HG03159 (cell line): ENCODE results near the gene ENTPD2.

Experiments
- ATAC-seq: cut with Tn5 transposase; IDR thresholded peaks from one replicate; pipeline ENCODE4 v1.9.1; 2021; ENCODE audit warnings: mild to moderate bottlenecking, moderate library complexity; ENCODE audit not compliant: unreplicated experiment

The ENTPD2 gene

DNA sequence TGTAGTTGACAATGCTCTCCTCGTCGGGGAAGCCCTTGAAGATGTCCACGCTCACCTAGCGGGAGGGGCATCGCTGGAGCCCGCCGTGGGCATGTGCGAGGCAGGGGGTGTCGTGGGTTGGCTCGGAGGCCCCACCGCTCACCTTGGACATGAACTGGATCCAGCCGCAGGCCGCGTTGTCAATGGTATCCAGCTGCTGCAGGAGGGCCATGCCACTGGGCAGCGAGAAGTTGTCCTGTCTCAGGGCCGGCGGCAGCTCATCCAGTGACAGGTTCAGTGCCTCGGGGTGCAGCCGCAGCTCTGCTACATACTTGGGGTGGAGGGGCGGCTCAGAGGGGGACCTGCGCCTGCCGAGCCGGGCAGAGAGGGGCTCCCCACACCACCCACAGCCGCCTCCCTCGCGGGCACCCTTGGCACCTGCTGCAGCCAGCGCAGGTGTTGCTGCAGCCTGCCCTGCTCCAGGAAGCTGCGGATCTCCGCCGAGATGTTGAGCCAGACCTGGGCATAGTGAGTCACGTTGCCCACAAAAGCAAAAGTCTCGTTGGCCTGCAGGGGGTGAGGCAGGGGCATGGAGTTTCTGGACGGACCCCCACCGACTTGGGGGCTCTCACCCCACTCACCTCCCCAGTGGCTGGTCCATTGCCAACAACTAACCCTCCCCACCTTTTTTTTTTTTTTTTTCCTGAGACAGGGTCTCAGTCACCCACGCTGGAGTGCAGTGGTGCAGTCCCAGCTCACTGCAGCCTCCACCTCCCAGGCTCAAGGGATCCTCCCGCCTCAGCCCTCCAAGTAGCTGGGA is 34.9 kb downstream of the ENTPD2 start:
- ATAC-seq = no peak

DNA sequence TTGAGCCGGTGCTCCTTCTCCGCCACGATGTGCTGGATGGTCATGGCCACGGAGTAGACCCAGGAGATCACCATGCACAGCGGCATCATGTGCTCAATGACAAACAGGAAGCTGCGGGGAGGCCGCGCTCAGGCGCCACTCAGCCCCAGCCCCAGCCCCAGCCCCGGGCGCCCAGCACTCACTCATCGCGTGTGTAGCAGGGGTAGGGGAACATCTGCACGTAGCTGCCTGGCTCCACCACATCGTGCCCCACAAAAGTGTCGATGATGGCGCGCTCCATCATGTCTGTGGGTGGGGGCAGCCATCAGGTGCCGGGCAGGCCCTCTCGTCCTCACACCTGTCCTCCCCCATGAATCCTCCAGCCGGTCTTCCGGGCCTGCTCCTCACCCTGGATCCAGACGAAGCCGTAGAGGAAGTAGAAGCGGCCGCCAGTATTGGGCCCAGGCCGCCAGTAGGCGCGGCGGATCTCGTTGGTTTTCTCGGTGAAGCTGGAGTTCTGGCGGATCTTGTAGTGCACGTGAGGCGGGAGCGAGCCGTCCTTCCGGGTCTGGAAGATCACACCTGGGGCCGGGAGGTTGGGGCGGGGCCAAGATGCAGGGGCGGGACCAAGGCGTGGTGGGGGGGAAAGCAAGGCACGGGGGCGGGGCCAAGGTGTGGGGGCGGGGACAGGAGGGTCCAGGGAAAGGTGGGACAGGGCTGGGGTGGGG is 35.9 kb downstream of the ENTPD2 start:
- no peak for ATAC-seq

DNA sequence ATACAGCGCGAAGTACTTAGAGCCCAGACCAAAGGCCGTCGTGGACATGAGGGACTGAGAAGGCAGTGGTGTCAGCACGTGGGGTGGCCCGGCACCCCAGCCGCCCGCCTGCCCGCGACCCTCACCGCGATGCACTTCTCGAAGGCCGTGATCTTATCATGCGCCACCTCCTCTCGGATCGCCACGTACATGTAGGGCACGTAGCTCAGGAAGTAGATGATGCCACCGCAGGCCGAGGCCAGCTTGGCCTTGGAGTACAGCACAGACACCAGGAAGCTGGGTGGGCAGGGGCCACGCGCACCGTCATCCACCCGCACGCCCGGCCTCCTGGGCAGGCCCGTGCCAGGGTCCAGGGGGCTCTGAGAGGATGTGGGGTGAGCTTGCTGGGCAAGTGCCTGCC is 36.8 kb downstream of the ENTPD2 start:
- ATAC-seq = no peak

DNA sequence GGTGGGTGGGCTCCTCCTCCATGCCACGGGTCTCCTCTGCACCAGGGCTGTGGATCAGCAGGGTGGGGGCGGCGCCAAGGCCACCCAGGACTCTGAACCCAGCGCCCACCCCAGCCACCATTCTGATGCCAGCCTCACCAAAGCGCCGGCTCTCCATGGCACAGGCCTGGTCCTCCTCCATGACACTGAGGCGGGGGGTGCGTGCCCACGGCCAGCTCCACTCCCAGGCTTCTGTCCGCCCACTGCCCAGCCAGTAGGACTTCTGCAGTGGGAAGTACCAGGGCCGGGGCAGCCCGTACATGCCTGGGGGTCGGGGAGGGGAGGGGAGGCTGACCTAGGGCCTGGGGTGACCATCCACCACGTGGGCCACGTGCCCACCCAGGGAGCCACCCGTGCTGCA is 37.4 kb downstream of the ENTPD2 start:
- no peak for ATAC-seq

DNA sequence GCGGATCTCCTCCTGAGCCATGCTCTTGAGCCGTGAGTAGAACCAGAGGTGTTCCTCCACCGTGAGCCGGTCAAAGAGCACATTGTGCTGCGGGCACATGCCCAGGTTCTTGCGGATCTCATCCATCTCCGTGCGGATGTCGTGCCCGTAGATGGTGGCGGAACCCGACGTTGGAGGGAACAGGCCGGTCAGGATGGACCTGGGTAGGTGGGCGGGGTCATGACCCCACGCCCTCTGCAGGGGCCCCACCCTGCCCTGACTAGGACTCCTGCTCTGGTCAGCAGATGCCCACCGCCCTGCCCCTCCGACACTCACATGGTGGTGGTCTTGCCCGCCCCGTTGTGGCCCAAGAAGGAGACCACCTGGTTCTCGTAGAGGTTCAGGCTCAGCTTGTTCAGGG is 37.9 kb downstream of the ENTPD2 start:
- no peak for ATAC-seq

DNA sequence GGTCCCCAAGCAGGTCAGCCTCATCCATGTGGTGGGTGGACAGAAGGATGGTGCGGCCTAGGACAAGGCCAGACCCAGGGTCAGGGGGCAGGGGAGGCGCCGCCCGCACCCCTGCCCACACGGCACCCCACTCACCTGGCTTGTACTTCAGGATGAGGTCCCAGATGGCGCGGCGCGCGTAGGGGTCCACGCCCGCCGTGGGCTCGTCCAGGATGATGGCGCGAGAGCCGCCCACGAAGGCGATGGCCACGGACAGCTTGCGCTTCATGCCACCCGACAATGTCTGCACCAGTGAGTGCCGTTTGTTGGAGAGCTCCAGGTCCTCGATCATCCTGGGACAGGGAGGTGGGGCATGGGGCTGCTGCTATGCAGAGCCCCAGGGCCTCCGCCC is 38.3 kb downstream of the ENTPD2 start:
- no peak for ATAC-seq

DNA sequence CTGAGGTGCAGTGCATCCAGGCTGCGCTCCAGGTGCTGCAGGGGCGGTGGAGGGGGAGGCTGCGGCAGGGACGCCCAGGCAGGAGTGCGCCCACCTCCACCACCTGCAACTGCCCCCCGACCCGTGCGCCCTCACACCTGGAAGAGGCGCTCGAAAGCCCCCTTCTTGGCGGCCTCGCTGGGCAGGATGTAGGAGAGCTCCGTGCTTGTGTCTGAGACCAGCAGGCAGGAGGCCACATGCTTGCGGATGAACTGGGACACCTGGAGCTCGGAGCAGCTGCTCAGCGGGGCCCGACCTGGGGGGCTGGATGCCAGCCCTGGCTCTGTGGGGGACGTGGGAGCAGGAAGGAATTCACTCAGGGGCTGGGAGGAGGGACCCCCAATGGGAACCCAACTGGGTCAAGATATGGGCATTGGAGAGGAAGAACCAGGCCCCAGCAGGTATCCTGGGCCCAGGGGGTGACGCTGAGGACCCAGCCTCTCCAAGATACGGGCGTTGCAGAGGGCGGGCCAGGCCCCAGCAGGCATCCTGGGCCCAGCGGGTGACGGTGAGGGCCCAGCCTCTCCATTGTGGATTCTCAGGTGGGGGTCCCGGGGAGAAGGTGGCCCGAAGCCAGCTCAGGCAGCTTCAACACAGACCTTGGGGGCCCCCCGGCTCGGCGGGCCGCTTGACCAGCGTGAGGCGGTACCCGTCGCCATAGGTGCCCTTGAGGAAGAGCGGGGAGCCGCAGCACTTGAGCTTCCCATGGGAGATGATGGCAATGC is 38.9 kb downstream of the ENTPD2 start:
- no peak for ATAC-seq

DNA sequence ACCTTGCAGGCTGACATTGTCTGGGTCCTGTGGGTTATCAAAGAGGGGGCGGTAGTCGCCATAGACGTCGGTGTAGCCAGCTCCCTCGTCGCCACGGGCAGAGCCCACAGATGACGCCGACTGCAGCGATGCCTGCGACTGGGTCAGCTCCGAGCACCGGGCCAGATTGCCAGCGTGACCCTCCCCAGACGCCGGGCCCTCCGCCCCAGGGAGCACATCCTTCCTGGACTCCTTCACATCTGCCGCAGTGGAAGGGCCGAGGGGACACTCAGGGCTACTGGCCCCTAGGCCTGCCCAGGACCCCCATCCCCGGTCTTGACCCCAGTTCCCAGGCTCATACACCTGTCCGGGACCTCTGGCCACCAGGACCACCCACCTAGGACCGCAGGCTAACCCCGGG is 39.7 kb downstream of the ENTPD2 start:
- ATAC-seq = no peak

DNA sequence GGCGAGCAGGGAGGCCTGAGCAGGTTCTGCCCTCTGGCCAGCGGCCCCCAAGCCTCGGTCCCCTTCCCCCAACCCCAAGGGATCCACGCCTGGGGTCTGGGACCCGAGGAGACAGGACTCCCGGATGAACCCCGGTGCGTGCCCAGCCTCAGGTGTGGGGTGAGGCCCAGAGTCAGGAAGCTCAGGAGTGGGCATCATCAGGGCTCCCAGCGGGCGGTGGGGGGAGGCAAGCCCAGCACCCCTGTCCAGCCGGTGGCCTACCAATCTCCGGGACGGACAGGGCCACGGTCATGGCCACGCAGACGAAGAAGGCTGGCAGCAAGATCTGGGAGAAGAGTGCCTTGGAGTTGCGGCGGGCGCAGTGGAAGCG is 40.3 kb downstream of the ENTPD2 start:
- ATAC-seq = no peak

DNA sequence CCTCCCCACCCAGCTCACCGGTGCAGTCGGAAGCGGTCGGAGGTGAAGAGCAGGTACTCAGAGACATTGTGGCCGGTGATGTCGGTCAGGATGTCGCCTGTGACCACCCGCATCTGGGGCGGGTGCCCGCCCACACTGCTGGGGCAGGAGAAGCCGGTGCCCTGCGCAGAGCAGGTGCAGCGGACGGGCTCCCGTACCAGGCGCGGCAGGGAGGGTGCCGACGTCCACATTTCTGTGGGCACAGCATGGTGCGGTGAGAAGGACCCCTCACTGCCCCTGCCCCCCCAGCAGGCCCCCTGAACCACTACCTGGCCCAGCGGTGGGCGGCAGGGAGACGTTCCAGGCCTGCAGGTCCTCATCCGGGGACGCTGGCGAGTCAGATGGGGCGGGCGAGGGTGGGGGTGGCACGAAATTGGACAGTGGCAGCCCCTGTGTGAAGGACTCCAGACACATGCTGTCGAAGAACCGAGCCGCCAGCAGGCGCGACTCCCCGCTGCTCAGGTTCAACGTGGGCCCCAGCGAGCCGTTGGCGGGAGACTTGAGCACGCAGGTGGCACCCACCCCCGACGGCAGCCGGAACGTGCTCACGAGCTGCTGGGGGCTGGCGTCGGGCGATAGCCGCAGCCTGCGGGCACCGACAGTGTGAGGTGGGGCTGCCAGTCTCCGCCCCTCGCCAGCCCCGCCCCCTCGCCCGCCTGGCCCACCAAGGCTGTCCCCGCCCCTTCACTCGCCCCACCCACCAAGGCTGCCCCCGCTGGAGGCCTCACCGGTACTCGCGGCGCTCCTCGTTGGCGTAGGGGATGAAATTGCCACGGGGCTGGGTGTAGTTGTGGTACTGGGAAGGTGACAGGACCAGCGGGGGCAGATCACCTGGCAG is 40.9 kb downstream of the ENTPD2 start:
- no peak for ATAC-seq

DNA sequence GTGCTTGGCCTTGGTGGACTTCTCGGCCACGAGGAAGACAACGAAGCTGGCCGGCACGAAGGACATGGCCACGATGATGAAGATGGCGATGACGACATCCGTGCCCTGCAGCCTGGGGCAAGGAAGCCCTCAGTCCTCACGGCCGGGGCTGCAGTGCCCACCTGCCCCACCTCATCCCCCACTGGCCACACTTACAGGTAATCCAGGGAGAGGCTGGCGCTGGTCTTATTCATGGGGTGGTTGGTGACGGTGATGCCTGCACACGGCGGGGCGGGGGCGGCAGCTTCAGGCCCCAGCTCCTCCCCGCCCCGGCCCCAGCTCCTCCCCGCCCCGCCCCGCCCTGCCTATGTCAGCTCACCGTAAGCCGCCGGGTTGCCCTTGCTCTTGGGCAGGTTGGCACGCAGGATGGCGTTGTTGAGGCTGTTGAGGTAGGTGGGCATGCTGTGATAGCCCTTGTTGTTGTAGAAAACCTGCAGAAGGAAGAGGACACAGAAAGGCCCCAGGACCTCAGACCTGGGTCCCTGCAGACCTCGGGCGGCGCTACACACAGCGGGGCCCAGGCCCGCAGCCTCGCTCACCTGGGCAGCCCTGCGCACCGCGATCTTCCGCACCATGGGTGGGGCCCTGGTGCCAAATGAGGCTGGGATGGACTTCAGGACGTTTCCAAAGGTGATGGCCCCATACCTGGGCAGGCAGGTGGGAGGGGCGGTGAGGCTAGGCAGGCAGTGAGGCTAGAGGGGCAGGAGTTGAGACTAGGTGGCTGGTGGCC is 41.8 kb downstream of the ENTPD2 start:
- ATAC-seq = no peak

DNA sequence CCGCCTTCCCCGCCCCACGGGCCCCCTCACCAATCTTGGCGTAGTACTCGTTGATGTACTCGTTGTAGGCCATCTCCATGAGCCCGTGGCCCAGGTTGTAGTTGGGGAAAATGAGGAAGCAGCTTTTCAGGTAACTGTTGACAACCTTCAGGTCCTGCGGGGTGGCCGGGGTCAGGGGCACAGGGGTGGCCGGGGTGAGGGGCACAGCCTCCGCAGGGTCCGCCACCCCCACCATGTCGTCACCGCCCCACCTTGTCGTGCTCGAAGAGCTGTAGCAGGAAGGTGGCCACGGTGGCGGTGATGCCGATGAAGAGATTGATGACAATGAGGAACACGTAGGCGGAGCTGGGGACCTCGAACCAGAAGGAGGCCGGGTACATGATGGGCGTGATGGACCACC is 42.7 kb downstream of the ENTPD2 start:
- ATAC-seq = no peak

DNA sequence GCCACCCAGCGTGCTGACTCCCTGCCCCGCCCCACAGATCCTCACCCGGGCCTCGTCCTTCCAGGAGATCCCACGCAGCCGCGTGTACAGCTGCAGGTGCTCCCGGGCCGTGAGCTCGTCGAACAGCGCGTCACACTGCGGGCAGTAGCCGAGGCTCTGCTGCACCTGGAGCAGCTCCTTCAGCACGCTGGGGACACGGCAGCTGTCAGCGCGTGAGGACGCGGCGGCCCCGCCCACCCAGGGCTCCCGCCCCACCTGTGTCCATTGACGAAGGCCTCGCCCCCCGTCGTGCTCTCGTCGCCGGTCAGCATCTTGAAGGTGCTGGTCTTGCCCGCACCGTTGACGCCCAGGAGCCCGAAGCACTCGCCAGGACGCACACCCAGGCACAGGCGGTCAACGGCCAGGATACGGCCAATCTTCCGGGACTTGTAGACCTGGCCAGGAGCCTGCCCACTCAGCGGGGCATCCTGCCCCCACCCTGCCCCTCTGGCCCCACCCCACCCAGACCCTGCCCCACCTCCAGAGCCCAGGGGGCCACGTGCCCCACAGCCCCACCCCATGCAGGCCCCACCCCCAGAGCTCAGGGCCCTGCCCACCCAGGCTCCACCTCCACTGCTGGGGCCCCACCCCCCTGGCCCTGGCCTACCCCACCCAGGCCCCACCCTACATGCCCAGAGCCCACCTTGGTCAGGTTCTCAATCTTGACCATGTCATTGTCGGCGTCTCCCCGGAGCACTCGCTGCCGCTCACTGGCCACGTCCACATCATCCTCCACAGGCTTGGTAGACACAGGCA is 43.7 kb downstream of the ENTPD2 start:
- no peak for ATAC-seq

DNA sequence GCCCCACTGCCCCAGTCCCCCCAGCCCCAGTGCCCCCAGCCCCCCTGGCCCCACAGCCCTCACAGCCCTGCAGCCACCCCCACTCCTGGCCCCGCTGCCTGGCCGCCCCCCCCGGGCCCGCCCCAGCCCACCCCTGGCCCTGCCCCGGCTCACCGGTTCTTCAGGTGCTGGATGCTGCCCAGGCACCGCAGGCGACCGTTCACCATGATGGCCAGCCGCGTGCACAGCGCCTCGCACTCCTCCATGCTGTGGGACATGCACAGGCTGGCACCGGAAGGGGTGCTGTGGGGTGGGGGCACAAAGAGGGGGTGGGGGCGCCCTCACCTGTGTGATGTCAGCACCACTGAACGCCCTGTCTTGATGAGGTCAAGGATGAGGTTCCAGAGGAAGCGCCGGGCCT is 44.6 kb downstream of the ENTPD2 start:
- no peak for ATAC-seq

DNA sequence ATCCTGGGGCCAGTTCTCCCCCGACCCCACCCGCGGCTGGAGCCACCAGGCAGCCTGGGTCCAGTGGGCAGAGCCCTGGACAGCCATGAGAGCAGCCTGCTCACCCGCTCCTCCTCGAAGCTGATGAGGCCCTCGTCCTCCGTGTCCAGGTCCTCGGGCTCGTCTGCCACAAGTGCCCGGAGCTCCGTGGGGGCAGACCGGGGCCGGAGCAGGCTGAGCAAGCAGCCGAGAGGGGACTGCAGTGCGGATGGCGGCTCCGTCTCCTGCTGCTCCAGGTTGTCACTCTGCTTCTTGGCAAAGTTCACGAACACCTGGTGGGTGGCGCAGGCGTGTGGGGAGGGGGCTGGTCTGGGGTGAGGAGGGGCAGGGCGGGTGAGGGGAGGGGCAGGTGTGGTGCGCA is 45.5 kb downstream of the ENTPD2 start:
- no peak for ATAC-seq

DNA sequence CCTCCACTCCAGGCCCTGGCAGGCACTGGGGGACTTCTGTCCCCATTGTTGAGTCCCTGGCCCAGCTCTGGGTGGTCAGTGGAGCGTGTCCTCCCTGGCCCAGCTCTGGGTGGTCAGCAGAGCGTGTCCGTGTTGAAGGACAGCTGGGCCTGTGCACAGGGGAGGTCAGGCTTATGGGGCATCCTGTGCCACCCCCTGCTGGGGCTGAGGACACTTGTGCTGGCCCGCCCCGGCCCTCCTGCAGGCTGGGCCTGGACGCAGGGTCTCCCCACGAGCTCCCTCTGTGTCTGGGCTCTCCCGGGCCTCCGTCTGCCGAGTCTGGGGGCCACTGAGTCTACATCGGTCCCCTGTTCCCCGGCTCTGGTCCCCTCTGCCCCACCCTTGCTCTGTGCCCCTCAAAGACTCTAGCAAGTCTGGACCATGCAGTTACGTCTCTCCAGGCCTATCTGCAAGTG is 46.0 kb downstream of the ENTPD2 start:
- ATAC-seq = no peak

DNA sequence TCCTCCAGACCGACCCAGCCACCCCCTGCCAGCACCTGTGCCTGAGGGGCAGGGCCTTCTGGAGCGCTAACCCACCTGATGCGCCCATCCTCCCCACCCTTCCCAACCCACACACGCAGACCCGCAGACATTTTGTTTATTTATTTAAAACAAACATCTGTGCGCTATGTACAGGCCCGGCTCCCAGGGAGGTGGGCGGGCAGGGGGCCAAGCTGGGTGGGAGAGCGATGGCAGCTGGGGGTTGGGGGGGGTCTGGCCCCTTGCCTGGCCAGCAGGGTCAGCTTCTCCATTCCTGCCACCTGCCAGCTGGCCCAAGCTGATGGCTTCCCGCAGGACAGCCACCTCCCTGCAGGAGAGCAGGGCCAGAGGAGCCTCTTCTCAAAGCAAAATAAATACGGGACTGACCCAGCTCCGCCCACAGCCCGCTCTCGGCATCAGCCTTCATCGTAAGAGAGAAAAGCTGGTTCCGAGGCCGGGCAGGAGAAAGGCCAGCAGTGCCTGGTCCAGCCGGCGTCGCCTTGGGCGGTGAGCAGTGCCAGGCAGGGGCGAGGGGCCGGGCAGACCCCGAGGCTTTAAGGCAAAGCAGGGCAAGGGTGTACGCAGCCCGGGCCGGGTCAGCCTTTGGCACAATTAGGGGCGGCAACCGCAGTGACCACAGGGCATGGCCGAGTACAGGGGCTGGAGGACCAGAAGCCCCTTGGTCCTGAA is 46.6 kb downstream of the ENTPD2 start:
- no peak for ATAC-seq

DNA sequence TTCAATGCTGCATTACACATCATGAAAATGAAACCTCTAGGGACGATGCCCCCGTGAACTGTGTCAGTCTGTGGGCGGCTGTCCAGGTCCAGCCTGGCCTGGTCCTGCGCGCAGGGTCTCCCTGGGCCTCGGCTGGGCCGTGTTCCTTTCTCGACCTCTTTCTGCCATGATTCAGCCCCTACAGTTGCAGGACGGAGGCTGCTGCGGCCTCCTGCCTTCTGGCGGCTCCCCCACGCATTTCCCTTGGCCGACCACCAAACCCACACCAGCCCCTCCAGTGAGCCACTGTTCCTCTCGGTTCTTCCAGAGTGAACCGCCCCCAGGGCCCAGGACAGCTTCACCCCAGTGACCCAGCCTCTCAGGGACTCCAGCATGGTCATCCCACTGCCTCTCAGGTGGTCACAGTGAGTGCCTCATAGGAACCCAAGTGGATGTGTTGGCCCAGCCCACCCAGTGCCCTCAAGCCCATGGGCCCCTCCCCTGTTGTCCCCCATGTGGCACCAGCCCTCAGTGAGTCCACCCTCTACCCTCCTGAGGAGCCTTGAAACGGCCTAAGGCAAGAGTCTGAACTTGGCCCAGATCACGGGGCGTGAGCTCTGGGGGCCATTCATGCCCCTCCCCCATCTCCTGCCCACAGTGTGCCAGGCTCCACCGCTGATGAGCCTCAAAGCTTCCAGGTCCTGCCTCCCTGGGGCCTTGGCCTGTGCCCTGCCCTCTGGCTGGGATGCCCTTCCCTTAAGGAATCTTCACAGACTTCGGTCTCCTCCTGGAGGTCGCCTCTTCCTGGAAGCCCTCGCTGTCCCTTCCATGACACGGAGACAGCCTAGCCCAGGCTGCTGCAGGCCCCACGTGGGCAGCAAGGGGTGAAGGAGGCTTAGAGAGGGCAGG is 47.5 kb downstream of the ENTPD2 start:
- ATAC-seq = no peak
